IPS-18c (cell line): ENCODE data around the gene NPPB.
"Not testable (repeated sequence)": the region's sequence is repeated elsewhere in the genome, so short reads cannot be mapped to it uniquely, and the experiment has no call there.

Experiments used
- H3K4me3 ChIP-seq: 2 replicates; pipeline ENCODE4 v1.7.0; 2013; ENCODE audit warnings: low read depth, mild to moderate bottlenecking, low read length, moderate library complexity; ENCODE audit not compliant: insufficient read depth
- H3K9me3 ChIP-seq: one replicate; pipeline ENCODE4 v1.6.1; 2013; ENCODE audit warnings: mild to moderate bottlenecking, low read length, moderate library complexity; ENCODE audit not compliant: control insufficient read depth, insufficient read depth

Gene NPPB

GRCh38 chr1:11858613-11858967 lies at the start of gene NPPB:
NPPB (minus strand) TSS chr1:11858945; CDS start chr1:11858833, 112 bp downstream.
- H3K9me3 ChIP-seq, result no peaks in the 10 kb centered on the region
- peak within 1 kb of the TSS; percentile 51 for H3K4me3 ChIP-seq

GRCh38 chr1:11908095-11908675 lies 49.4 kb upstream of the NPPB start:
- peak overlapping the region; percentile 40; the same call in 1 of the 2 replicates for H3K4me3 ChIP-seq

GRCh38 chr1:11907275-11908094 lies 48.7 kb upstream of the NPPB start:
- H3K4me3 ChIP-seq, result no peak overlapping the region
- peaks cover 2% of the 10 kb centered on the region for H3K9me3 ChIP-seq

More at GRCh38 chr1:11908095-11908675, 49.4 kb upstream of the NPPB start:
- peaks cover 2% of the 10 kb centered on the region for H3K9me3 ChIP-seq

- Histone ChIP-seq H3K9me3 (peaks cover under 1% of the 10 kb centered on the region), H3K4me3 (no peak overlapping the region)
Measured at GRCh38 chr1:11906870-11907269, 48.1 kb upstream of the NPPB start.

- H3K4me3 ChIP-seq, result no peak overlapping the region
- no peaks in the 10 kb centered on the region for H3K9me3 ChIP-seq
Measured at GRCh38 chr1:11904978-11905377, 46.2 kb upstream of the NPPB start.

GRCh38 chr1:11904156-11904555 lies 45.4 kb upstream of the NPPB start:
- not testable (repeated sequence) for H3K4me3 ChIP-seq, H3K9me3 ChIP-seq

- H3K9me3 ChIP-seq, result no peaks in the 10 kb centered on the region
- H3K4me3 ChIP-seq, result no peak overlapping the region
Measured at GRCh38 chr1:11903210-11903609, 44.5 kb upstream of the NPPB start.

- H3K9me3 ChIP-seq, H3K4me3 ChIP-seq: not testable (repeated sequence)
Measured at GRCh38 chr1:11901446-11901845, 42.7 kb upstream of the NPPB start.

- H3K4me3 ChIP-seq, result no peak overlapping the region
- H3K9me3 ChIP-seq, result no peaks in the 10 kb centered on the region
Measured at GRCh38 chr1:11898831-11899467, 40.2 kb upstream of the NPPB start.

- Histone ChIP-seq H3K9me3 (no peaks in the 10 kb centered on the region), H3K4me3 (no peak overlapping the region)
Measured at GRCh38 chr1:11898086-11898785, 39.5 kb upstream of the NPPB start.

GRCh38 chr1:11894501-11894900 lies 35.8 kb upstream of the NPPB start:
- H3K4me3 ChIP-seq, H3K9me3 ChIP-seq: not testable (repeated sequence)

GRCh38 chr1:11893907-11894251 lies 35.1 kb upstream of the NPPB start:
- Histone ChIP-seq H3K9me3 (no peaks in the 10 kb centered on the region), H3K4me3 (no peak overlapping the region)

- no peaks in the 10 kb centered on the region for H3K9me3 ChIP-seq
- no peak overlapping the region for H3K4me3 ChIP-seq
Measured at GRCh38 chr1:11891433-11892186, 32.9 kb upstream of the NPPB start.

- H3K4me3 ChIP-seq, result no peak overlapping the region
- no peaks in the 10 kb centered on the region for H3K9me3 ChIP-seq
Measured at GRCh38 chr1:11888877-11889208, 30.1 kb upstream of the NPPB start.

GRCh38 chr1:11888206-11888876 lies 29.6 kb upstream of the NPPB start:
- Histone ChIP-seq H3K9me3 (no peaks in the 10 kb centered on the region), H3K4me3 (no peak overlapping the region)

GRCh38 chr1:11887666-11888007 lies 28.9 kb upstream of the NPPB start:
- H3K9me3 ChIP-seq, result no peaks in the 10 kb centered on the region
- H3K4me3 ChIP-seq, result no peak overlapping the region
